Breast epithelium (tissue), 4 donors: Measurements from ENCODE around the gene ASCC1. TPM values are rescaled to one million over a fixed set of nuclear protein-coding genes. Genes with fewer than 3 reads are reported as not detected.

Experiments
- DNase-seq, 2 donors: peaks; one replicate each; pipeline ENCODE4 v3.0.0-alpha.2; 2019; ENCODE audit warnings: low spot score in 2 of 2
- H3K27ac ChIP-seq, 2 donors: fragments of 200-600 bp; sonication (generic) in 1 of 2; one replicate each; pipeline ENCODE4 v1.5.1; 2016 to 2019; ENCODE audit warnings: mild to moderate bottlenecking in 1 of 2
- H3K27me3 ChIP-seq, 2 donors: fragments of 200-600 bp; sonication (generic) in 1 of 2; one replicate each; pipeline versions ENCODE4 v1.5.1 to v1.6.0; 2017 to 2019; ENCODE audit warnings: control low read depth in 1 of 2, mild to moderate bottlenecking in 1 of 2
- H3K36me3 ChIP-seq: fragments of 200-600 bp; one replicate; pipeline ENCODE4 v1.5.1; 2019
- H3K4me1 ChIP-seq, 2 donors: fragments of 200-600 bp; sonication (generic); one replicate each; pipeline ENCODE4 v1.5.1; 2016 to 2019; ENCODE audit warnings: control low read depth in 1 of 2
- H3K4me3 ChIP-seq, 3 donors: fragments of 200-600 bp; sonication (generic); 1 replicate in 2 of 3; 2 replicates in 1 of 3; pipeline ENCODE4 v1.5.1; 2016 to 2019; ENCODE audit warnings: mild to moderate bottlenecking in 3 of 3, moderate library complexity in 2 of 3
- H3K9me3 ChIP-seq, 2 donors: fragments of 200-600 bp; sonication (generic) in 1 of 2; one replicate each; pipeline ENCODE4 v1.5.1; 2016 to 2019; ENCODE audit warnings: control low read depth in 1 of 2
- POLR2A ChIP-seq: fragments of 450-650 bp; IDR thresholded peaks from one replicate; pipeline ENCODE4 v1.6.1; 2016; ENCODE audit warnings: antibody characterized with exemption, mild to moderate bottlenecking, moderate library complexity
- POLR2AphosphoS5 ChIP-seq, 3 donors: sonication (generic); formaldehyde crosslinking; IDR thresholded peaks; one replicate each; pipeline ENCODE4 v1.6.1; 2017; ENCODE audit warnings: antibody characterized with exemption in 3 of 3
- intact Hi-C: fragments of 100-400 bp; cut with DNase I; formaldehyde crosslinking; loops from one replicate; pipeline ENCODE4 v1.15.1; 2023; ENCODE audit warnings: low total_unique reads
- total RNA-seq, 3 donors: library from RNA; depleted of rRNA; stranded (reverse); fragments of >200 nt; gene quantifications; one replicate each; pipeline ENCODE4 v1.1.0, GENCODE V29; 2016
- TF ChIP-seq, protein P1 (sequence below), 3 donors: fragments of 450-650 bp; IDR thresholded peaks; one replicate each; pipeline ENCODE4 v1.5.1; 2016 to 2017; ENCODE audit warnings: antibody characterized with exemption in 3 of 3, mild to moderate bottlenecking in 3 of 3, moderate library complexity in 3 of 3

The ASCC1 gene
- total RNA-seq, 3 donors from 2014 or later = 28.5 to 42.9 (median 29.6) TPM

DNA sequence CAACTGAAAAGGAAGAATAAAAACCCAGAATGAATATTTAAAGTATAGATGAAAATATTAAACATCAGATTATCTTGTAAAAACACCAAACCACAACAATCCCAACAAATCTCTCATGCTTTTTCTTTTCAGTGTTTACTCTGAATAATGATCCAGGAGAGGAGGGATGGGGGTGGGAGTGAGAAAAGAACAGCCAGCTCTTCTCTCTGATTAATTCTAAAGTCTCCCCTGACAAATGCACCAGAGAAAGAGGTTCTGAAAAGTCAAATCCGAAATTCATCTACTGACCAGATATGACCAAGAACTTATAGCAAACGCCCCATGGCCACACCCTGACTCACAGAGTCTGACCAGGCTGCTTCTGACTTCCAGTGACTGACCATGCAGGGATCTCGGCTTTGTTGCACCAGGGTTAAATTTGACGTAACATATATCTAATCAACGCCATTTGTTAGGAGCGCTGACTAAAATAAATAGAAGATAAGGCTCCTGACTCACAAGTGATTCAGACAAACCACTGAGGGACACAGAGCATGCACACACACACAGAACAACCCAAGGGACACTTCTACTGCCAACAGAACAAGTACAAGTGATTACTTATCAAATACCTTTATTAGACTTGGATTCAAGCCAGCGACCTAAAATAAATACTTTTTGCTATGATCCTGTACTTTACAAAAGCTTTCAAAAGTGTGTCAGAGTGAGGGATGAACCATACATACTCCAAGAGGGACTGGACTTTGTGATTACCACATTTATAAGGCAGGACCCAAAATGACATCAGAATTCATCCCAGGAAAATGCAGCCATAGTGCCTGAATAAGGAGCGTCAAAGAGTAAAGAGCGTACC, 118.4 kb downstream of the ASCC1 start:
- no peaks in the 10 kb centered on the region for H3K36me3 ChIP-seq
- TF ChIP-seq POLR2A (no peak), POLR2AphosphoS5 (IDR thresholded peaks at IDR 0.05) (no peak)
- TF ChIP-seq, protein P1, sequence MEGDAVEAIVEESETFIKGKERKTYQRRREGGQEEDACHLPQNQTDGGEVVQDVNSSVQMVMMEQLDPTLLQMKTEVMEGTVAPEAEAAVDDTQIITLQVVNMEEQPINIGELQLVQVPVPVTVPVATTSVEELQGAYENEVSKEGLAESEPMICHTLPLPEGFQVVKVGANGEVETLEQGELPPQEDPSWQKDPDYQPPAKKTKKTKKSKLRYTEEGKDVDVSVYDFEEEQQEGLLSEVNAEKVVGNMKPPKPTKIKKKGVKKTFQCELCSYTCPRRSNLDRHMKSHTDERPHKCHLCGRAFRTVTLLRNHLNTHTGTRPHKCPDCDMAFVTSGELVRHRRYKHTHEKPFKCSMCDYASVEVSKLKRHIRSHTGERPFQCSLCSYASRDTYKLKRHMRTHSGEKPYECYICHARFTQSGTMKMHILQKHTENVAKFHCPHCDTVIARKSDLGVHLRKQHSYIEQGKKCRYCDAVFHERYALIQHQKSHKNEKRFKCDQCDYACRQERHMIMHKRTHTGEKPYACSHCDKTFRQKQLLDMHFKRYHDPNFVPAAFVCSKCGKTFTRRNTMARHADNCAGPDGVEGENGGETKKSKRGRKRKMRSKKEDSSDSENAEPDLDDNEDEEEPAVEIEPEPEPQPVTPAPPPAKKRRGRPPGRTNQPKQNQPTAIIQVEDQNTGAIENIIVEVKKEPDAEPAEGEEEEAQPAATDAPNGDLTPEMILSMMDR (IDR thresholded peaks at IDR 0.05) = no peak
- H3K27me3 ChIP-seq = no peaks in the 10 kb centered on the region
- DNase-seq = no peak
- no peak overlapping the region for H3K27ac ChIP-seq
- no peaks in the 10 kb centered on the region for H3K4me1 ChIP-seq
- intact Hi-C loops = no loop called here
- no peaks in the 10 kb centered on the region for H3K9me3 ChIP-seq
- no peak overlapping the region for H3K4me3 ChIP-seq

DNA sequence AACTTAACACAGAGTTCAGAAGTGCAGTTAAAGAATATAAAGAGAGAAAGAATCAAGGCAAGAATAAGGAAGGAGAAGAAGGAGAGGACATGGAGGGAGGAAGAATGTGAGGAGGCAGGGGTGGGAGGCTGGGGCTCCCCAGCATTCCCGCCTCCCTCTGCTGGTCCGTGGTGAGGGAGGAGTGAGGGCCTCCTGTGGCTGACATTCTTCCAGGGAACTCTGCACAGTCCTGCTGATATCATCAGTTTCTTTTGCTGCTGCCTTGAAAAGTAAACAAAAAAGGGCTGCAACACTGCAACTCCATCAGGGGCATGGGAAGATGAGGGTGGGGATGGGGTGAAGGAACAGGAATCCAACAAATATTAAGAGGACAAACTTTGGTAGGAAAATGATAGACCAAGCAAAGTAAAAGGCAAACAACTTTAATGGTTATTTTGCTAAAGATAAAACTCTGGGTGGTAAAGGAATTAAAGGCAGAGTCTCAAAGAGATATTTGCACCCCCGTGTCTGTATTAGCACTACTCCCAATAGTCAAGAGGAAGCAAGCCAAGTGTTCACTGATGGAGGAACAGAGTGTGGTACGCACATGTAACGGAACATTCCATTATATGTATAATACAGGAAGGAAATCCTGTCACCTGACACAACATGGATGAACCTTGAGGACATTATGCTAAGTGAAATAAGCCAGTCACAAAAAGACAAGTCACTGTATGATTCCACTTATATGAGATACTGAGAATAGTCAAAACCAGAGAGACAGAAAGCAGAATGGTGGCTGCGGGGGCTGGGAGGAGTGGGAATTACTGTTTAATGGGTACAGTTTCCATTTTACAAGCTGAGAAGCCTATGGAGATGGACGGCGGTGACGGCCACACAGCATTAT, 119.7 kb downstream of the ASCC1 start:
- H3K36me3 ChIP-seq = no peaks in the 10 kb centered on the region
- H3K9me3 ChIP-seq = no peaks in the 10 kb centered on the region
- TF ChIP-seq POLR2A = no peak
- TF ChIP-seq, protein P1 (IDR thresholded peaks at IDR 0.05) = no peak
- TF ChIP-seq POLR2AphosphoS5 (IDR thresholded peaks at IDR 0.05) = no peak
- H3K27me3 ChIP-seq = no peaks in the 10 kb centered on the region
- no peak overlapping the region for H3K27ac ChIP-seq
- no peak for DNase-seq
- no peak overlapping the region for H3K4me3 ChIP-seq
- intact Hi-C loops = no loop called here
- H3K4me1 ChIP-seq = no peaks in the 10 kb centered on the region

DNA sequence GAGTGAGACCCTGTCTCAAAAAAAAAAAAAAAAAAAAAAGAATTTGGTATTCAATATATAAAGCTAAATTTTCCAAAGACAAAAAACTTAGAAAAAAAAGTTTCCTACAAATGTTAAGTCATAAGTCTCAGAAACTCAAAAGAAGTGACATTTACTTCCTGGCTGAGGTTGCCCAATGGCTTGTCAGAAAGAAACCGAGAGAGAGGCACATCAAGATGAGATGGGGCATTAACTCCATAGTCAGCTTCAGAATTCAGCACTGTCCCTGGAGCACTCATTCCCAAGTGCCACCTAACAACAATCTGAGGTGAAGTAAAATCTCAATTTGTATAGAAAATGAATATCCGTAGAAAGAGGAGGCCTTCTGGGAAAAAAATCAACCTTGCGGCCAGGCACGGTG, 120.9 kb downstream of the ASCC1 start:
- TF ChIP-seq, protein P1 (IDR thresholded peaks at IDR 0.05) = no peak
- TF ChIP-seq POLR2AphosphoS5 (IDR thresholded peaks at IDR 0.05) = no peak
- no peak for TF ChIP-seq POLR2A
- Histone ChIP-seq H3K4me1 (no peaks in the 10 kb centered on the region), H3K4me3 (no peak overlapping the region), H3K27ac (no peak overlapping the region), H3K9me3 (no peaks in the 10 kb centered on the region), H3K27me3 (no peaks in the 10 kb centered on the region), H3K36me3 (no peaks in the 10 kb centered on the region)
- intact Hi-C loops = no loop called here
- no peak for DNase-seq

DNA sequence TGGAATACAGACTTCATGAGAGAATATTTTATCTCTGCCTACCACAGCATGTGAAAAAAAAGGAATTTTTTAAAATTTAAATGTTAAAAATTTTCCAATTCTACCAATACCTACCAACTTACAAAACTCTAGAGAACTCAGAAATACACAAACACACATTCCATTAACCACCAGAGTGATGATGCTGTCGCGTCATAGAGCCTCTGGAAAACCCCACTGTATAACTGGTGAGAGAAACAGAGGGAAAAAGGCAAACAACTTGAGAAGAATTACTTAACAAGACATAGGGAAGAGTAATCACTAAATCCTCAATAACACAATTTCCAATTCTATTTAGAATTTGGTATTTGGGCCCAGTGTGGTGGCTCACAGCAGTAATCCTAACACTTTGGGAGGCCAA, 121.5 kb downstream of the ASCC1 start:
- Histone ChIP-seq H3K27ac (no peak overlapping the region), H3K9me3 (no peaks in the 10 kb centered on the region), H3K36me3 (no peaks in the 10 kb centered on the region), H3K4me1 (no peaks in the 10 kb centered on the region), H3K4me3 (no peak overlapping the region), H3K27me3 (no peaks in the 10 kb centered on the region)
- no peak for DNase-seq
- intact Hi-C loops = no loop called here
- TF ChIP-seq POLR2AphosphoS5 (IDR thresholded peaks at IDR 0.05) (no peak), POLR2A (no peak)
- TF ChIP-seq, protein P1 (IDR thresholded peaks at IDR 0.05) = no peak

DNA sequence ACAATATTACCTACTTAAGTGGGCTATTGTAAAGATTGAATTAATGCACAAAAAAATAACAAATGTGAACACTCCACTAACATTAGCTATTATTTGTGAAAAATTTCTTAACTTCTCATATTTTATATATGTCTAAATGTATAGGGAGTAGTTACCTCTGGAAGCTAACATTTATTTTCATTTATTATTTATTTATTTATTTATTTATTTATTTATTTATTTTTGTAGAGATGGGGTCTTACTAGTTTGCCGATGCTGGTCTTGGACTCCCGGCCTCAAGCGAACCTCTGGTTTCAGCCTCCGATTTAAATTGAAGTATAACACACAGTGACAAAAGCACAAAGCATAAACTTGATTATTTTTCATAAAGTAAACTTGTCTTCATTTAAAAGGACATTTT, 122.6 kb downstream of the ASCC1 start:
- DNase-seq = no peak
- peaks cover 0 to 6% of the 10 kb centered on the region in 2 donors for H3K27me3 ChIP-seq
- no peak for TF ChIP-seq POLR2AphosphoS5 (IDR thresholded peaks at IDR 0.05)
- TF ChIP-seq, protein P1 (IDR thresholded peaks at IDR 0.05) = no peak
- no peak for TF ChIP-seq POLR2A
- intact Hi-C loops = no loop called here
- no peak overlapping the region for H3K4me3 ChIP-seq
- no peaks in the 10 kb centered on the region for H3K9me3 ChIP-seq
- no peaks in the 10 kb centered on the region for H3K4me1 ChIP-seq
- H3K27ac ChIP-seq = no peak overlapping the region
- H3K36me3 ChIP-seq = no peaks in the 10 kb centered on the region
